Fibroblast of lung (primary cell): ENCODE results near the gene IL22RA2. TPM values are rescaled to one million over a fixed set of nuclear protein-coding genes. Genes with fewer than 3 reads are reported as not detected.

Experiments
- DNase-seq, 2 donors: peaks; one replicate each; pipeline versions ENCODE4 v3.0.0 to v3.0.0-alpha.2; 2010; ENCODE audit warnings: low read depth in 2 of 2
- H2AFZ ChIP-seq: 2 replicates; pipeline ENCODE4 v1.5.1; 2012; ENCODE audit warnings: low read length, control low read depth, inconsistent platforms
- H3K27ac ChIP-seq: 2 replicates; pipeline ENCODE4 v1.5.1; 2011; ENCODE audit warnings: low read length, control low read depth; ENCODE audit not compliant: insufficient read depth
- H3K27me3 ChIP-seq: 2 replicates; pipeline ENCODE4 v1.5.1; 2011; ENCODE audit warnings: mild to moderate bottlenecking, low read length; ENCODE audit not compliant: control insufficient read depth, insufficient read depth
- H3K36me3 ChIP-seq: 2 replicates; pipeline ENCODE4 v1.5.1; 2011; ENCODE audit warnings: low read length; ENCODE audit not compliant: control insufficient read depth, insufficient read depth
- H3K4me1 ChIP-seq: 2 replicates; pipeline ENCODE4 v1.5.1; 2011; ENCODE audit warnings: low read length; ENCODE audit not compliant: control insufficient read depth, insufficient read depth; ENCODE audit errors: extremely low read depth
- H3K4me2 ChIP-seq: 2 replicates; pipeline ENCODE4 v1.5.1; 2011; ENCODE audit warnings: low read length, control low read depth; ENCODE audit not compliant: insufficient read depth; ENCODE audit errors: extremely low read depth
- H3K4me3 ChIP-seq, 4 experiments: fragments of 200-600 bp in 1 of 4; sonication (generic) in 1 of 4; replicated peaks in 1 of 4; 2 replicates each; pipeline ENCODE4 v1.5.1; 2011 to 2016; ENCODE audit warnings: low read length in 4 of 4, low read depth in 3 of 4, mild to moderate bottlenecking in 3 of 4, control low read depth in 2 of 4, inconsistent platforms in 1 of 4, mixed read lengths in 1 of 4; ENCODE audit not compliant: insufficient read depth in 1 of 4; ENCODE audit errors: control extremely low read depth in 1 of 4
- H3K79me2 ChIP-seq: 2 replicates; pipeline ENCODE4 v1.5.1; 2012; ENCODE audit warnings: mild to moderate bottlenecking, low read length, inconsistent platforms; ENCODE audit not compliant: control insufficient read depth, insufficient read depth
- H3K9ac ChIP-seq: 2 replicates; pipeline ENCODE4 v1.5.1; 2011; ENCODE audit warnings: mild to moderate bottlenecking, low read length, control low read depth; ENCODE audit not compliant: insufficient read depth
- H3K9me3 ChIP-seq: 2 replicates; pipeline ENCODE4 v1.5.1; 2012; ENCODE audit warnings: low read depth, low read length; ENCODE audit not compliant: control insufficient read depth, insufficient read depth
- H4K20me1 ChIP-seq: 2 replicates; pipeline ENCODE4 v1.5.1; 2011; ENCODE audit warnings: low read length; ENCODE audit not compliant: control insufficient read depth, insufficient read depth; ENCODE audit errors: extremely low read depth
- EZH2 ChIP-seq: IDR thresholded peaks from 2 replicates; pipeline ENCODE4 v1.5.1; 2012; ENCODE audit warnings: low read length, control low read depth, mild to moderate bottlenecking; ENCODE audit errors: missing control alignments
- polyA plus RNA-seq, 2 donors: library from polyadenylated mRNA; depleted of rRNA in 1 of 2; stranded (reverse) in 1 of 2; unstranded in 1 of 2; fragments of >200 nt; gene quantifications; 2 replicates each; pipeline ENCODE4 v1.2.1, GENCODE V29; 2011 to 2012; ENCODE audit warnings: missing spikeins in 1 of 2
- total RNA-seq: library from RNA; depleted of rRNA; stranded (reverse); fragments of >200 nt; gene quantifications from 2 replicates; pipeline ENCODE4 v1.2.1, GENCODE V29; 2014
- TF ChIP-seq, protein P1 (sequence below), 2 donors: IDR thresholded peaks in 1 of 2; conservative IDR thresholded peaks in 1 of 2; 1 replicate in 1 of 2; 2 replicates in 1 of 2; pipeline ENCODE4 v1.5.1; 2011 to 2012; ENCODE audit warnings: low read length in 2 of 2, control low read depth in 1 of 2, inconsistent platforms in 1 of 2, low read depth in 1 of 2, mild to moderate bottlenecking in 1 of 2

Gene IL22RA2
- total and polyA plus RNA-seq, 2 donors (not counting 1 experiment from before 2014, with no cell fraction given), result not detected

DNA sequence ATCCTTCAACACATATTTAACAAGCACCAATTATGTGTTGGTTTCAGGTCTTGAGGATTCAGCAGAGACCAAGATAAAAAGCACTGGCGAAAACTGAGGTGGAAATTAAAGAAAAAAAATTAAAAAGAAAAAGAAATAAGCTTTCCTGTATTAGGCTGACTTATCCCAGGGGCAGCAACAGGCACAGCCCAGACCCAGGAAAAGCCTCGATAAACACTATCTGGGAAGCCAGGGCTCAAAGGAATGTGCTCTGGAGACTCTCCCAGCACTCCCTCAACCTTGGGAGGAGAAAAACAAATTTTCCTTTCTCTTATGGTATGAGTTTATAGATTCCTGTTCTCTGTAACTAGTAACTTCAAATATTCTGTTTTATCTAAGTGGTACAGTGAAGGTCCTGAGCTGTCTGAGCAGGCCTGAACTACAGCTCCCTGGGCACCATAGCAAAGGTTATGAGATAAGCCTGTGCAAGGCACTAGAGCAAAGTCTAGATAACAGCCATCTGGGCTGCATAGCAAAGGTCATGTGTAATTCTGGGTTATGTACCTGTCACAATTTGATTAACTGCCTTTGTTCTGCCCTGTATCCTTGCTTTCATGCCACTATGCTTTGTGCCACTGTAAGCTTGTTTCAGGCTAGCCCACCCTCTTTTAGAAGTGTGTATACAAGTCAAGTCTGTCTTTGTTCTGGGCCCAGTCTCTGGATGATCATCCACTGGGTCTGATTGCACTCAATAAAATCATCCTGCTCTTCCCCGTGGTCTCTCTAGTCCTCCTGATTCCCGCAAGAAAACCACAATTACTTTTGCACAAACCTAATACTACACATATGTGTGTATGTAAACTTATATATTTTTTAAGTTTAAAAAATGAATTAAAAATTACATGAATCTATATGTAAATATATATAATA lies 54.0 kb downstream of the IL22RA2 start:
- DNase-seq, result no peak
- Histone ChIP-seq H3K27me3 (no peaks in the 10 kb centered on the region), H3K9ac (no peak overlapping the region), H3K4me3 (no peak overlapping the region), H3K9me3 (no peaks in the 10 kb centered on the region), H3K36me3 (no peaks in the 10 kb centered on the region), H2AFZ (no peak overlapping the region), H3K27ac (no peak overlapping the region), H3K79me2 (no peaks in the 10 kb centered on the region), H3K4me2 (no peak overlapping the region), H4K20me1 (no peaks in the 10 kb centered on the region), H3K4me1 (no peaks in the 10 kb centered on the region)
- TF ChIP-seq, protein P1, sequence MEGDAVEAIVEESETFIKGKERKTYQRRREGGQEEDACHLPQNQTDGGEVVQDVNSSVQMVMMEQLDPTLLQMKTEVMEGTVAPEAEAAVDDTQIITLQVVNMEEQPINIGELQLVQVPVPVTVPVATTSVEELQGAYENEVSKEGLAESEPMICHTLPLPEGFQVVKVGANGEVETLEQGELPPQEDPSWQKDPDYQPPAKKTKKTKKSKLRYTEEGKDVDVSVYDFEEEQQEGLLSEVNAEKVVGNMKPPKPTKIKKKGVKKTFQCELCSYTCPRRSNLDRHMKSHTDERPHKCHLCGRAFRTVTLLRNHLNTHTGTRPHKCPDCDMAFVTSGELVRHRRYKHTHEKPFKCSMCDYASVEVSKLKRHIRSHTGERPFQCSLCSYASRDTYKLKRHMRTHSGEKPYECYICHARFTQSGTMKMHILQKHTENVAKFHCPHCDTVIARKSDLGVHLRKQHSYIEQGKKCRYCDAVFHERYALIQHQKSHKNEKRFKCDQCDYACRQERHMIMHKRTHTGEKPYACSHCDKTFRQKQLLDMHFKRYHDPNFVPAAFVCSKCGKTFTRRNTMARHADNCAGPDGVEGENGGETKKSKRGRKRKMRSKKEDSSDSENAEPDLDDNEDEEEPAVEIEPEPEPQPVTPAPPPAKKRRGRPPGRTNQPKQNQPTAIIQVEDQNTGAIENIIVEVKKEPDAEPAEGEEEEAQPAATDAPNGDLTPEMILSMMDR (conservative IDR thresholded peaks at IDR 0.05 in 1 of 2, IDR thresholded peaks at IDR 0.05 in 1 of 2; ENCODE audit: low read depth in 1 of 2, low read length in 2 of 2), result no peak
- no peak for TF ChIP-seq EZH2

DNA sequence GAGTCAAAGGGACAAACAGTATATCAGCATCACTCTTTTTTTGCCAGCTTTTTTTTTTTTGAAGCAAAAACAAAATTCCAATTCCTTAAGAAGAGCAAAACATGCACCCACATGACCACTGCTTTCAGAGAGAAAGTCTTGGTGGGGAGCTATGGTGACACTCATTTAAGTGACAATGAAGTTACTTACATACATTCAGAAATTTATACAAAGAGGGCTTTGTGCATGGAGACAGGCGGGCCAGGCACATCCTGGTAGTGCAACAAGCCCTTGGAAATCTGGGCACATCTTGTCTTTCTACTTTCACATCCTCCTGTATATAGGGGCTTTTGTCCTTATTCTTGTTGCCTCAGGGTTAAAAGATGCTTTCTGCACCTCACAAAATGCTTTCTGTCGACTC lies 55.9 kb downstream of the IL22RA2 start:
- no peak overlapping the region for H3K27ac ChIP-seq
- H3K4me1 ChIP-seq, result no peaks in the 10 kb centered on the region
- H4K20me1 ChIP-seq, result no peaks in the 10 kb centered on the region
- no peak overlapping the region for H3K9ac ChIP-seq
- H3K79me2 ChIP-seq, result no peaks in the 10 kb centered on the region
- H3K9me3 ChIP-seq, result no peaks in the 10 kb centered on the region
- no peak overlapping the region for H3K4me2 ChIP-seq
- H3K4me3 ChIP-seq, result no peak overlapping the region
- no peak for DNase-seq
- H3K27me3 ChIP-seq, result no peaks in the 10 kb centered on the region
- H2AFZ ChIP-seq, result no peak overlapping the region
- no peaks in the 10 kb centered on the region for H3K36me3 ChIP-seq
- TF ChIP-seq, protein P1 (conservative IDR thresholded peaks at IDR 0.05 in 1 of 2, IDR thresholded peaks at IDR 0.05 in 1 of 2; ENCODE audit: low read depth in 1 of 2, low read length in 2 of 2), result no peak
- no peak for TF ChIP-seq EZH2

DNA sequence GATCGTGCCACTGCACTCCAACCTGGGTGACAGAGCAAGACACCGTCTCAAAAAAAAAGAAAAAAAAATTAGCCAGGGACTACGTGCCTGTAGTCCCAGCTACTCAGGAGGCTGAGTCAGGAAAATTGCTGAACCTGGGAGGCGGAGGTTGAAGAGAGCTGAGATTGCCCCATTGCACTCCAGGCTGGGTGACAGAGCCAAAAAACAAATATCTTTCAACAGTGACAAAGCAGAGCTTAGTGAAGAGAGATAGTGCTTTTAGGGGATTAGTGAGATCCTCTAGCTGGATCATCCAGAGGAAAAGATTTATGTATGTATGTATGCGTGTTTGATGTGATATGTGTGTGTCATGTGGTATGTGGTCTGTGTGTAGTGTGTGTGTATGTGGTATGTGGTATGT lies 56.6 kb downstream of the IL22RA2 start:
- H3K79me2 ChIP-seq, result no peaks in the 10 kb centered on the region
- H3K4me1 ChIP-seq, result no peaks in the 10 kb centered on the region
- DNase-seq, result no peak
- H2AFZ ChIP-seq, result no peak overlapping the region
- TF ChIP-seq EZH2, result no peak
- TF ChIP-seq, protein P1 (conservative IDR thresholded peaks at IDR 0.05 in 1 of 2, IDR thresholded peaks at IDR 0.05 in 1 of 2; ENCODE audit: low read depth in 1 of 2, low read length in 2 of 2), result no peak
- H3K27me3 ChIP-seq, result no peaks in the 10 kb centered on the region
- H3K4me2 ChIP-seq, result no peak overlapping the region
- no peak overlapping the region for H3K27ac ChIP-seq
- H3K9ac ChIP-seq, result no peak overlapping the region
- H3K36me3 ChIP-seq, result no peaks in the 10 kb centered on the region
- no peaks in the 10 kb centered on the region for H4K20me1 ChIP-seq
- no peak overlapping the region for H3K4me3 ChIP-seq
- H3K9me3 ChIP-seq, result no peaks in the 10 kb centered on the region
